GM12873 (cell line): ENCODE results near the gene CCR4.

Experiments
- CTCF ChIP-seq: IDR thresholded peaks from 2 replicates; pipeline ENCODE4 v1.5.1; 2012; ENCODE audit warnings: low read depth, mild to moderate bottlenecking, moderate library complexity, low read length, control low read depth; ENCODE audit not compliant: insufficient read depth; ENCODE audit errors: missing control alignments

Gene CCR4

DNA sequence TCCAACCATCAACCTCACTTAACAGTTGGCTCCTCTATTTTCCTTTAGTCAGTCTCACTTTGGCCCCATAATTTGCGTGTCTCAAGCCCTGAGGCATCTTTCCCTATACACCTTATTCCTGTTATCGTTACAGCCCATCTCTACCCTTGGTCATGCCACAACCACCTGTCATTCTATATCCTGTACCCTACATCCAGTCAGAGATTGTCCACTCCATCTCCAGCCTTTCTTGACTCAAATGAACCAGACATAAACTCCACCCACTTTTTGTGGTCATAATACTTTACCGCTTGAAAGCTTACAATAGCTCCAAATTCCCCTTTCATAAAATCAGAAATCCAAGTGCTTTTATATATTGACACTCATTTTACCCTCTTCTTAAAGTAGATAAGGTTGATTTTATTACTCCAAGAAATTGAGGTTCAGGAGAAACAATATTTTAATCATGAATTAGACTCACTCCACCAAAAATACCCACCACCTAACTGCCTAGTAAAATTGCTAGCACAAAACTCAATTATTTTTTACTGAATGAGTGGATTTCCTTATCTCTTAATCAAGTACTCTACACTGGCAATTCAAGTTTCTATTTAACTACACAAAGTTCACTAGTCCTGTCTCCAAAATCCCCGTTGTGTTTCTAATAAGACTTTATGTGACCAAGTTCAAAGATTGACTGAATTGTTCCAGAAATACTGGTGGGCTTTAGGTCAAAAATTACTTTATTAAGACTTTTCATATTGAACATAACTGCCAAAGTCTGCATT is 9.1 kb downstream of the CCR4 start:
- TF ChIP-seq CTCF, result no peak

DNA sequence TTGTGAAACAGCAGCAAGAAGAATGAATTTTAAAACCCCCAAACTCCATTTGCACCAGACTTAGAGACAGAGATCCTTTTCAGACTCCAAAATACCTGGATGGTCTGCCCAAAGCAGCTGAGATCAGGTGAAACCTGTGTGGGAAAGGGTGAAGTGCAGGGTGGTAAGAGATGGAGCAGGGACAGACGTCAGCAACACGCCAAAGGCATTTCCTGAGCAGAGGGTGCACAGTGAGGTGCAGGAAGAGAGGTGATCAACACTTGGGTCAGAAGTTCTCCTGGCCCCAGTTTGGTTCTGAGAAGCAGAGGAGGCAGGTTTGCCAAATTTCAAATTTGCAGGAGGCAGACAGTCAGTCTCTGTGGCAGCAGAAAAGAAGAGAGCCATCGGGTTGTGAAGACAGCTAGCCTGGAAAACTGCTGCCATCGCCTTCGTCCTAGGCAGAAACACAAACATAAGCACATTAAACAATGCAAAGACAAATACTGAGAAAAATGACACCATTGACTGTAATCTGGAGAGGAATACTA is 9.8 kb downstream of the CCR4 start:
- TF ChIP-seq CTCF, result no peak

DNA sequence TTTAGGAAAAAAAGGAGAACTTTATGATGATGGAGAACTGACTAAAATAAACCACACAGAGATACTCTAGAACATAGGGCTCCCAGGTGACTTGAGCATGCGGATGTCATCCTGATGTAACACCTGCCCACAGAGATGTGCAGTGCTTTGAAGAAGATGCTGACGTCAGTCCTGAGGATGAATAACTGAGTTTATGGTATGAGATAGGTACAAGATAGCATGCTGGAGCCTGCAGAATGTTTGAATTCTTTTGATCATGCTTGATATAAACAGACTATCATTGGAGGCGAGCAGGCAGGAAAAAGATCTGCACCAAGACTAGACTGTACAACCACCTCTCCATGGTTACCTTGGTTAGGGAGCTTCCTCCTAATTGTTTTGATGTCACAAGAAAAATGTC is 12.4 kb downstream of the CCR4 start:
- no peak for TF ChIP-seq CTCF

DNA sequence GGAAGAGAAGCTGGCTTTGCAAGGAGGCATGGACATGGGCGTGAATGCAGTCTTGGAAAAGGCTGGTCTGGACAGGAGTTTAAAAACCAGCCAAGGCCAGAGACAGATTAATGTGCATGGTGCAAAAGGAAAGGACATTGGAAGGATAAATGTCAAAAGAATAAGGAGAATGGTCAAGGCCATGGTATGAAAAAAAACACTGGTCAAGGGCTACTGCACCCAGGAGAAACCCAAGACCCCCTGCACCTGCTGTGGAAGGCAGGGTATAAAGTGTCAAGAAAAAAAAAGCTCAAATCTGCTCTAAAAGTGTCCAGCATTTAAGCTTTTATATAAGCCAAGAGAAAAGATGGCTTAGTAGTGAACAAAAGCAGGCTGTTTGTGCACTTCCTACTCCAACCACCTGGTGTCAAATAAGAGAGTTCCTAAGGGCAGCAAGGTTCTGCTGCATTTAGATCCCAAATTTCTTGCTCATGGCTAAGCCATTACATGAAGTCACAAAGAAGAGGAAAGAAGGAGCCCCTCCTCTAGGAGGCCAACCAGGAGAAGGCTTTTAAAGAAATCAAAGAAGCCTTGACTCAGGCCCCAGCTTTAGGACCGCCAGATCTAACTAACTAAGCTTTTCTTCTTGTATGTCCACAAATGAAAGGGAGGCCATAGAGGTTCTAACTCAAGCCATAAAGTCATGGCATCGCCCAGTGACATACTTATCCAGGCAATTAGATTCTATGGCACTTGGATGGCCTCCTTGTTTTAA is 16.9 kb downstream of the CCR4 start:
- TF ChIP-seq CTCF, result peak; percentile 21

GRCh38 chr3:32968920-32969389 is 17.5 kb downstream of the CCR4 start:
- no peak for TF ChIP-seq CTCF

DNA sequence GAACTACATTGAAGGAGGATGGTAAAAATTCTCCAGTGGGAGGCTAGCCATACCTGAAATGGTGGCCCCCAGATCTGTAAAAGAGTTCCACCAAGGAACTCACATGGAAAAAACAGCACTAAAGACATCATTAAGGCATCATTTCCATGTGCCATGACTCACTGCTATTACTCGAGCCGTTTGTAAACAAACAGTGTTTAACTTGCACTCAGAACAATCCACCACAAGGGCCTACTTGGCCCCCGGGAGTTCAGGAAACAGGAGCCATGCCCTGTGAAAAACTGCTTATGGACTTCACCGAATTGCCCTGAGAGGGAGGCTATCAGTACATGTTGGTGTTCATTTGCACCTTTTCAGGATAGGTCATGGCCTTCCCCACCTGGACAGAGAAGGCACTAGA is 18.2 kb downstream of the CCR4 start:
- no peak for TF ChIP-seq CTCF

DNA sequence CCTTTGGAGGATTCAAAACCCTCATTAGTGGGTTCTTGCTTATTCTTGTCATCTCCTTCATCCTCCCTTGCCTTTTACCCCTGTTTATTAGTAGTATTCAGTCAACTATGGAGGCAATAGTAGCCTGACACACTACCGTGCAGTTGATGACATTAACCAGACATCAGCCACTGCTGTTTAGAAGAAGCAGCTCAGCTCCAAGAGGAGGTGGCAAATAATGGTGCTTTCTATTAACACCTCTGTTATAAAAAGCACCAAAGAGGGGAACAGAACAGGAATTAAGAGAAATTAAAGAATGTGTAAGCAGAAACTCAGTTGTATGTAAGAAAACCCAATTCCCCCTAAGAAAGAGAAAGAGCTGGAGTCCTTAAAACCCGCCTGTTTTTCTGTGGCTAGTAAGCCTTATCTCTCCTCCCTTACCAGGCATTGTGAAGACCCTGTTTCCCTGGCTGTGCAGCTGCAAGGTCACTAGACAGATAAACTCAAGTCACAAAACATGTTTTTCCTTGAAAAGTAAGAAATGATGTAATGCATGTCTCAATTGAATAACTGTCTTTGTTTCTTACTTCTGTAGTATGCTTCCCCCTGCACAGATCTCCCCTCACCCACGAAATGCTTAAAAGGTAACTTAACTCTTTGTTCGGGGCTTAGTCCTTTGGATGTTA is 21.2 kb downstream of the CCR4 start:
- no peak for TF ChIP-seq CTCF
